Activated naive CD4-positive, alpha-beta T cell treated with anti-CD3 and anti-CD28 coated beads, Interleukin-2, amount 50 U/mL, for 24 hours (primary cell): ENCODE measurements around the gene TCTA.
"Not testable (repeated sequence)": the region's sequence is repeated elsewhere in the genome, so short reads cannot be mapped to it uniquely, and the experiment has no call there.

Experiments
- H3K27ac Mint-ChIP-seq: one replicate; pipeline ENCODE4 v1.8.0; 2021; ENCODE audit warnings: mild to moderate bottlenecking, mixed read lengths
- H3K27me3 Mint-ChIP-seq: one replicate; pipeline ENCODE4 v1.8.0; 2021; ENCODE audit warnings: mixed read lengths
- H3K36me3 Mint-ChIP-seq: one replicate; pipeline ENCODE4 v1.8.0; 2021; ENCODE audit warnings: mixed read lengths
- H3K4me1 Mint-ChIP-seq: one replicate; pipeline ENCODE4 v1.8.0; 2021; ENCODE audit warnings: mixed read lengths
- H3K4me3 Mint-ChIP-seq: one replicate; pipeline ENCODE4 v1.8.0; 2021; ENCODE audit warnings: mild to moderate bottlenecking, mixed read lengths
- H3K9me3 Mint-ChIP-seq: one replicate; pipeline ENCODE4 v1.8.0; 2021; ENCODE audit warnings: mixed read lengths

TCTA gene

GRCh38 chr3:49401766-49402165 is 10.5 kb upstream of the TCTA start:
- no peak overlapping the region for H3K27ac Mint-ChIP-seq
- H3K4me3 Mint-ChIP-seq: no peak overlapping the region
- H3K27me3 Mint-ChIP-seq: no peaks in the 10 kb centered on the region
- H3K9me3 Mint-ChIP-seq: no peaks in the 10 kb centered on the region
- H3K4me1 Mint-ChIP-seq: peaks cover 61% of the 10 kb centered on the region
- peaks cover 14% of the 10 kb centered on the region for H3K36me3 Mint-ChIP-seq

- Mint-ChIP-seq H3K27ac (peak overlapping the region; percentile 30), H3K36me3 (peaks cover 12% of the 10 kb centered on the region), H3K9me3 (no peaks in the 10 kb centered on the region)
These were observed 8.3 kb upstream of the TCTA start for GRCh38 chr3:49403891-49404290.

GRCh38 chr3:49405570-49405969 is 6.7 kb upstream of the TCTA start:
- Mint-ChIP-seq H3K4me1 (peaks cover 58% of the 10 kb centered on the region), H3K4me3 (peak overlapping the region; percentile 12), H3K27ac (peak overlapping the region; percentile 33)
- not testable (repeated sequence) for H3K27me3 Mint-ChIP-seq, H3K9me3 Mint-ChIP-seq, H3K36me3 Mint-ChIP-seq

More at GRCh38 chr3:49403891-49404290, 8.3 kb upstream of the TCTA start:
- H3K4me1 Mint-ChIP-seq: peaks cover 61% of the 10 kb centered on the region
- H3K4me3 Mint-ChIP-seq: no peak overlapping the region
- H3K27me3 Mint-ChIP-seq: no peaks in the 10 kb centered on the region

GRCh38 chr3:49406571-49407565 is 5.4 kb upstream of the TCTA start:
- H3K27me3 Mint-ChIP-seq: no peaks in the 10 kb centered on the region
- peak overlapping the region; percentile 95 for H3K27ac Mint-ChIP-seq
- H3K4me3 Mint-ChIP-seq: peak overlapping the region; percentile 33
- no peaks in the 10 kb centered on the region for H3K9me3 Mint-ChIP-seq
- H3K36me3 Mint-ChIP-seq: peaks cover 3% of the 10 kb centered on the region
- peaks cover 48% of the 10 kb centered on the region for H3K4me1 Mint-ChIP-seq

GRCh38 chr3:49410066-49410845 is 2.0 kb upstream of the TCTA start:
- Mint-ChIP-seq H3K36me3 (peaks cover 2% of the 10 kb centered on the region), H3K4me1 (peaks cover 61% of the 10 kb centered on the region), H3K9me3 (no peaks in the 10 kb centered on the region)

GRCh38 chr3:49410846-49411534 is 1.2 kb upstream of the TCTA start:
- peak overlapping the region; percentile 97 for H3K4me3 Mint-ChIP-seq
- no peaks in the 10 kb centered on the region for H3K9me3 Mint-ChIP-seq
- peaks cover 59% of the 10 kb centered on the region for H3K4me1 Mint-ChIP-seq
- H3K27me3 Mint-ChIP-seq: no peaks in the 10 kb centered on the region
- H3K36me3 Mint-ChIP-seq: peaks cover 3% of the 10 kb centered on the region
- H3K27ac Mint-ChIP-seq: peak overlapping the region; percentile 90

More at GRCh38 chr3:49410066-49410845, 2.0 kb upstream of the TCTA start:
- H3K4me3 Mint-ChIP-seq: peak overlapping the region; percentile 97
- H3K27ac Mint-ChIP-seq: peak overlapping the region; percentile 90
- H3K27me3 Mint-ChIP-seq: no peaks in the 10 kb centered on the region

GRCh38 chr3:49411535-49411967 is 672 bp upstream of the TCTA start:
- Mint-ChIP-seq H3K27ac (peak overlapping the region; percentile 89), H3K36me3 (peaks cover 3% of the 10 kb centered on the region), H3K4me1 (peaks cover 59% of the 10 kb centered on the region), H3K27me3 (no peaks in the 10 kb centered on the region), H3K4me3 (peak overlapping the region; percentile 97), H3K9me3 (no peaks in the 10 kb centered on the region)

GRCh38 chr3:49412632-49413337 is 562 bp downstream of the TCTA start:
- peaks cover 60% of the 10 kb centered on the region for H3K4me1 Mint-ChIP-seq
- no peaks in the 10 kb centered on the region for H3K27me3 Mint-ChIP-seq
- no peaks in the 10 kb centered on the region for H3K9me3 Mint-ChIP-seq
- peaks cover 3% of the 10 kb centered on the region for H3K36me3 Mint-ChIP-seq
- H3K27ac Mint-ChIP-seq: peak overlapping the region; percentile 91
- peak overlapping the region; percentile 93 for H3K4me3 Mint-ChIP-seq

- peak overlapping the region; percentile 91 for H3K27ac Mint-ChIP-seq
- H3K9me3 Mint-ChIP-seq: no peaks in the 10 kb centered on the region
- H3K4me1 Mint-ChIP-seq: peaks cover 59% of the 10 kb centered on the region
- peaks cover 3% of the 10 kb centered on the region for H3K36me3 Mint-ChIP-seq
- H3K27me3 Mint-ChIP-seq: no peaks in the 10 kb centered on the region
- peak overlapping the region; percentile 93 for H3K4me3 Mint-ChIP-seq
These were observed 1.1 kb downstream of the TCTA start for GRCh38 chr3:49413338-49413734.

GRCh38 chr3:49414753-49415152 is 2.5 kb downstream of the TCTA start:
- Mint-ChIP-seq H3K9me3 (no peaks in the 10 kb centered on the region), H3K27ac (peak overlapping the region; percentile 72), H3K4me1 (peaks cover 63% of the 10 kb centered on the region), H3K4me3 (no peak overlapping the region), H3K27me3 (no peaks in the 10 kb centered on the region), H3K36me3 (peaks cover 5% of the 10 kb centered on the region)

GRCh38 chr3:49415931-49416601 is 3.8 kb downstream of the TCTA start:
- peak overlapping the region; percentile 96 for H3K27ac Mint-ChIP-seq
- H3K4me1 Mint-ChIP-seq: peaks cover 62% of the 10 kb centered on the region
- H3K27me3 Mint-ChIP-seq: no peaks in the 10 kb centered on the region
- H3K36me3 Mint-ChIP-seq: peaks cover 3% of the 10 kb centered on the region
- peak overlapping the region; percentile 69 for H3K4me3 Mint-ChIP-seq
- H3K9me3 Mint-ChIP-seq: no peaks in the 10 kb centered on the region

- H3K9me3 Mint-ChIP-seq: no peaks in the 10 kb centered on the region
- peaks cover 3% of the 10 kb centered on the region for H3K36me3 Mint-ChIP-seq
- peak overlapping the region; percentile 96 for H3K27ac Mint-ChIP-seq
- no peak overlapping the region for H3K4me3 Mint-ChIP-seq
- peaks cover 70% of the 10 kb centered on the region for H3K4me1 Mint-ChIP-seq
- no peaks in the 10 kb centered on the region for H3K27me3 Mint-ChIP-seq
These were observed 4.6 kb downstream of the TCTA start for GRCh38 chr3:49416867-49417266.

- peak overlapping the region; percentile 94 for H3K27ac Mint-ChIP-seq
- H3K4me1 Mint-ChIP-seq: peaks cover 75% of the 10 kb centered on the region
- H3K36me3 Mint-ChIP-seq: peaks cover 3% of the 10 kb centered on the region
- no peaks in the 10 kb centered on the region for H3K27me3 Mint-ChIP-seq
- H3K9me3 Mint-ChIP-seq: no peaks in the 10 kb centered on the region
- no peak overlapping the region for H3K4me3 Mint-ChIP-seq
These were observed 5.4 kb downstream of the TCTA start for GRCh38 chr3:49417516-49418120.

- Mint-ChIP-seq H3K27ac (no peak overlapping the region), H3K4me1 (peaks cover 60% of the 10 kb centered on the region), H3K9me3 (no peaks in the 10 kb centered on the region), H3K4me3 (no peak overlapping the region), H3K36me3 (peaks cover 3% of the 10 kb centered on the region), H3K27me3 (no peaks in the 10 kb centered on the region)
These were observed 9.7 kb downstream of the TCTA start for GRCh38 chr3:49421890-49422378.
